Naive B cell (primary cell): ENCODE measurements around the gene ACVR2A. TPM values are rescaled to one million over a fixed set of nuclear protein-coding genes. Genes with fewer than 3 reads are reported as not detected.

Experiments used
- ATAC-seq, 2 donors: fragments of 150-1000 bp; cut with Tn5 transposase; 2 replicates each; pipeline ENCODE4 v1.10.0; 2021; ENCODE audit warnings: low read depth in 2 of 2, mild to moderate bottlenecking in 2 of 2, moderate library complexity in 2 of 2
- DNase-seq: peaks from one replicate; pipeline ENCODE4 v3.0.0; 2022
- H3K27ac Mint-ChIP-seq, 6 donors: one replicate each; pipeline ENCODE4 v1.8.0; 2020 to 2022; ENCODE audit warnings: mild to moderate bottlenecking in 6 of 6, mixed read lengths in 6 of 6, moderate library complexity in 5 of 6, inconsistent platforms in 2 of 6
- H3K27me3 Mint-ChIP-seq, 3 donors: one replicate each; pipeline ENCODE4 v1.8.0; 2021 to 2022; ENCODE audit warnings: mixed read lengths in 3 of 3, mild to moderate bottlenecking in 1 of 3
- H3K36me3 Mint-ChIP-seq, 2 donors: one replicate each; pipeline ENCODE4 v1.8.0; 2020 to 2022; ENCODE audit warnings: mixed read lengths in 2 of 2, inconsistent platforms in 1 of 2, mild to moderate bottlenecking in 1 of 2
- H3K4me1 Mint-ChIP-seq, 3 donors: one replicate each; pipeline ENCODE4 v1.8.0; 2020 to 2022; ENCODE audit warnings: mixed read lengths in 3 of 3, inconsistent platforms in 1 of 3, mild to moderate bottlenecking in 1 of 3, moderate library complexity in 1 of 3
- H3K4me3 Mint-ChIP-seq, 8 donors: one replicate each; pipeline ENCODE4 v1.8.0; 2020 to 2022; ENCODE audit warnings: mild to moderate bottlenecking in 8 of 8, mixed read lengths in 8 of 8, moderate library complexity in 8 of 8, inconsistent platforms in 2 of 8
- H3K9me3 Mint-ChIP-seq, 7 donors: one replicate each; pipeline ENCODE4 v1.8.0; 2020 to 2022; ENCODE audit warnings: mixed read lengths in 7 of 7, mild to moderate bottlenecking in 5 of 7, inconsistent platforms in 2 of 7, moderate library complexity in 1 of 7
- polyA plus RNA-seq, 6 donors: library from polyadenylated mRNA; unstranded; fragments of 300-500 nt; fragmentation: Illumina TruSeq; gene quantifications; one replicate each; pipeline ENCODE4 v1.2.3, GENCODE V29; 2021; ENCODE audit warnings: low read depth in 6 of 6

The ACVR2A gene
- polyA plus RNA-seq, 6 donors from 2014 or later, result 0.32 to 3.6 (median 1.7) TPM

- H3K4me1 Mint-ChIP-seq, result peaks cover 11 to 18% (median 15%) of the 10 kb centered on the region in 3 donors
- no peak for DNase-seq
These were observed 131.3 kb downstream of the ACVR2A start for GRCh38 chr2:147976102-147976501.

GRCh38 chr2:147977679-147978078 is 132.8 kb downstream of the ACVR2A start:
- H3K36me3 Mint-ChIP-seq, result peaks cover 6 to 10% of the 10 kb centered on the region in 2 donors
- H3K27me3 Mint-ChIP-seq, result no peaks in the 10 kb centered on the region
- no peak overlapping the region for H3K4me3 Mint-ChIP-seq
- peaks cover 13 to 23% (median 19%) of the 10 kb centered on the region in 3 donors for H3K4me1 Mint-ChIP-seq
- H3K9me3 Mint-ChIP-seq, result peaks cover 0 to 9% (median 2%) of the 10 kb centered on the region in 7 donors
- ATAC-seq (no peak), DNase-seq (no peak)
- H3K27ac Mint-ChIP-seq, result peak overlapping the region in 1 of 6 donors; percentile 30

More at GRCh38 chr2:147976102-147976501, 131.3 kb downstream of the ACVR2A start:
- Mint-ChIP-seq H3K27me3 (no peaks in the 10 kb centered on the region), H3K27ac (peak overlapping the region in 1 of 6 donors; percentile 55), H3K9me3 (peaks cover 0 to 9% (median 2%) of the 10 kb centered on the region in 7 donors), H3K36me3 (peaks cover 6 to 10% of the 10 kb centered on the region in 2 donors), H3K4me3 (no peak overlapping the region)
- ATAC-seq, result no peak

Other genes with a start within 250 kb of the ACVR2A start
- 10 to 100 TPM; 19.2 to 60.0 (median 46.6) TPM for gene ORC4, start 175.7 kb downstream of the ACVR2A start, polyA plus RNA-seq
- 10 to 100 TPM in 5 of 6 donors, 1 to 10 TPM in 1; 5.2 to 22.8 (median 16.5) TPM for gene MBD5, start 176.1 kb downstream of the ACVR2A start, polyA plus RNA-seq